H7 (cell line): Measurements from ENCODE around the gene LSM14A. TPM values are rescaled to one million over a fixed set of nuclear protein-coding genes. Genes with fewer than 3 reads are reported as not detected.
"Not testable (repeated sequence)": the region's sequence is repeated elsewhere in the genome, so short reads cannot be mapped to it uniquely, and the experiment has no call there.

ENCODE experiments used
- DNase-seq: peaks from one replicate; pipeline ENCODE4 v3.0.0; 2012
- H3K27me3 ChIP-seq: 2 replicates; pipeline ENCODE4 v1.6.0; 2011; ENCODE audit warnings: mild to moderate bottlenecking, low read length; ENCODE audit not compliant: control insufficient read depth, insufficient read depth
- H3K36me3 ChIP-seq: replicated peaks from 2 replicates; pipeline ENCODE4 v1.5.1; 2011; ENCODE audit warnings: low read length; ENCODE audit not compliant: control insufficient read depth, insufficient read depth
- H3K4me3 ChIP-seq: 2 replicates; pipeline ENCODE4 v1.5.1; 2011; ENCODE audit warnings: low read depth, mild to moderate bottlenecking, control low read depth, low read length, moderate library complexity; ENCODE audit not compliant: insufficient read depth
- total RNA-seq: library from RNA; depleted of rRNA; stranded (reverse); fragments of >200 nt; shearing (Covaris generic); gene quantifications from 2 replicates; pipeline ENCODE4 v1.2.3, GENCODE V29; 2014

The LSM14A gene
- total RNA-seq, 1 experiment from 2014 or later = 133 TPM

GRCh38 chr19:34237939-34238338 lies 65.6 kb downstream of the LSM14A start:
- no peaks in the 10 kb centered on the region for H3K36me3 ChIP-seq
- DNase-seq = no peak
- H3K4me3 ChIP-seq = no peak overlapping the region
- H3K27me3 ChIP-seq = no peaks in the 10 kb centered on the region

GRCh38 chr19:34241513-34242337 lies 69.4 kb downstream of the LSM14A start:
- Histone ChIP-seq H3K27me3 (no peaks in the 10 kb centered on the region), H3K4me3 (no peak overlapping the region), H3K36me3 (no peaks in the 10 kb centered on the region)
- peak; percentile 87 for DNase-seq

- not testable (repeated sequence) for H3K36me3 ChIP-seq, DNase-seq, H3K4me3 ChIP-seq, H3K27me3 ChIP-seq
Measured at GRCh38 chr19:34243138-34243875, 71.0 kb downstream of the LSM14A start.

- Histone ChIP-seq H3K36me3 (no peaks in the 10 kb centered on the region), H3K4me3 (no peak overlapping the region), H3K27me3 (no peaks in the 10 kb centered on the region)
- no peak for DNase-seq
Measured at GRCh38 chr19:34243876-34244578, 71.7 kb downstream of the LSM14A start.

- no peak for DNase-seq
- H3K27me3 ChIP-seq = no peaks in the 10 kb centered on the region
- H3K36me3 ChIP-seq = no peaks in the 10 kb centered on the region
- H3K4me3 ChIP-seq = no peak overlapping the region
Measured at GRCh38 chr19:34244611-34245299, 72.5 kb downstream of the LSM14A start.

- no peak for DNase-seq
- Histone ChIP-seq H3K4me3 (no peak overlapping the region), H3K27me3 (no peaks in the 10 kb centered on the region), H3K36me3 (no peaks in the 10 kb centered on the region)
Measured at GRCh38 chr19:34246340-34246739, 74.0 kb downstream of the LSM14A start.

GRCh38 chr19:34248941-34249340 lies 76.6 kb downstream of the LSM14A start:
- Histone ChIP-seq H3K27me3 (no peaks in the 10 kb centered on the region), H3K4me3 (no peak overlapping the region), H3K36me3 (no peaks in the 10 kb centered on the region)
- DNase-seq = no peak

- DNase-seq, H3K27me3 ChIP-seq, H3K4me3 ChIP-seq, H3K36me3 ChIP-seq: not testable (repeated sequence)
Measured at GRCh38 chr19:34253167-34253566, 80.9 kb downstream of the LSM14A start.

- not testable (repeated sequence) for H3K27me3 ChIP-seq, DNase-seq, H3K36me3 ChIP-seq
- peak overlapping the region; percentile 69 for H3K4me3 ChIP-seq
Measured at GRCh38 chr19:34253681-34254045, 81.4 kb downstream of the LSM14A start.

- H3K36me3 ChIP-seq = no peaks in the 10 kb centered on the region
- DNase-seq = peak; percentile 97
- H3K4me3 ChIP-seq = peak within 1 kb of the TSS; percentile 69
- no peaks in the 10 kb centered on the region for H3K27me3 ChIP-seq
Measured at GRCh38 chr19:34254046-34254697, 81.9 kb downstream of the LSM14A start, which contains the start of gene GARRE1. Gene GARRE1, plus strand, starts transcription at chr19:34254554. Its CDS starts 45,920 bp downstream, at chr19:34300474.

- Histone ChIP-seq H3K27me3 (no peaks in the 10 kb centered on the region), H3K36me3 (no peaks in the 10 kb centered on the region), H3K4me3 (peak overlapping the region; percentile 69)
- DNase-seq = peak; percentile 86
Measured at GRCh38 chr19:34254698-34255432, 82.6 kb downstream of the LSM14A start.

- no peaks in the 10 kb centered on the region for H3K36me3 ChIP-seq
- DNase-seq = no peak
- no peaks in the 10 kb centered on the region for H3K27me3 ChIP-seq
- H3K4me3 ChIP-seq = peak overlapping the region; percentile 69
Measured at GRCh38 chr19:34255546-34255945, 83.2 kb downstream of the LSM14A start.

- no peaks in the 10 kb centered on the region for H3K27me3 ChIP-seq
Measured at GRCh38 chr19:34256835-34257558, 84.7 kb downstream of the LSM14A start.

More at GRCh38 chr19:34256835-34257558, 84.7 kb downstream of the LSM14A start:
- H3K4me3 ChIP-seq = no peak overlapping the region
- no peaks in the 10 kb centered on the region for H3K36me3 ChIP-seq
- DNase-seq = no peak
